A549 (cell line): ENCODE data around the gene FAM9C. TPM values are rescaled to one million over a fixed set of nuclear protein-coding genes. Genes with fewer than 3 reads are reported as not detected.

ENCODE experiments used
- ATAC-seq, 2 experiments: fragments of 200-7000 bp in 1 of 2; fragments of >200 bp in 1 of 2; cut with Nextera tagmentation in 1 of 2; cut with Tn5 transposase in 1 of 2; 3 replicates each; pipeline versions ENCODE4 v1.8.0 to v1.9.1; 2018 to 2020; ENCODE audit warnings: mild to moderate bottlenecking in 1 of 2, moderate library complexity in 1 of 2
- CTCF ChIA-PET: fragments of 300-600 bp; sonication (Branson Sonifier 250); formaldehyde crosslinking; extraction: SDS; loops from one replicate; lab custom pipeline; 2021; ENCODE audit warnings: antibody characterized with exemption, inconsistent platforms; lab: Yijun Ruan, JAX
- POLR2A ChIA-PET: fragments of 350-600 bp; formaldehyde crosslinking; extraction: SDS; loops from one replicate; lab custom pipeline; 2021; ENCODE audit warnings: antibody characterized with exemption, inconsistent platforms; lab: Yijun Ruan, JAX
- DNase-seq, 2 experiments: peaks; one replicate each; pipeline versions ENCODE4 v3.0.0 to v3.0.0-alpha.2; 2011 to 2016; ENCODE audit warnings: low read depth in 1 of 2, low spot score in 1 of 2
- FAIRE-seq: peaks from 2 replicates; lab custom pipeline; 2011; peaks lifted over from hg19 to GRCh38; lab: Jason Lieb, UNC
- H3K27ac ChIP-seq, 2 experiments: fragments of >200 bp; sonication (Bioruptor Twin); formaldehyde crosslinking; 3 replicates each; pipeline ENCODE4 v1.5.1; 2016 to 2017
- H3K4me1 ChIP-seq: fragments of >200 bp; sonication (Bioruptor Twin); formaldehyde crosslinking; 3 replicates; pipeline ENCODE4 v1.6.1; 2016
- H3K4me2 ChIP-seq: fragments of >200 bp; sonication (Bioruptor Twin); formaldehyde crosslinking; 3 replicates; pipeline ENCODE4 v1.6.1; 2016
- H3K4me3 ChIP-seq: fragments of >200 bp; sonication (Bioruptor Twin); formaldehyde crosslinking; 3 replicates; pipeline ENCODE4 v1.5.1; 2016
- H3K9me3 ChIP-seq: fragments of >200 bp; sonication (Bioruptor Twin); formaldehyde crosslinking; 3 replicates; pipeline ENCODE4 v1.6.1; 2016
- ATOH8 ChIP-seq: fragments of 250-450 bp; sonication (Bioruptor Pico); IDR thresholded peaks from 2 replicates; pipeline ENCODE4 v1.5.0; 2020; ENCODE audit warnings: low read depth, mild to moderate bottlenecking, moderate library complexity
- CBX2 ChIP-seq: fragments of 200-600 bp; sonication (generic); IDR thresholded peaks from 2 replicates; pipeline ENCODE4 v1.6.1; 2016; ENCODE audit warnings: low read depth, mild to moderate bottlenecking, borderline replicate concordance
- CBX8 ChIP-seq: fragments of 200-600 bp; sonication (generic); IDR thresholded peaks from 2 replicates; pipeline ENCODE4 v1.6.1; 2016
- CEBPB ChIP-seq, 2 experiments: fragments of >200 bp in 1 of 2; sonication (Bioruptor Twin) in 1 of 2; formaldehyde crosslinking in 1 of 2; IDR thresholded peaks; 2 replicates each; pipeline ENCODE4 v1.6.1; 2012 to 2016
- CHD2 ChIP-seq: fragments of 150-350 bp; IDR thresholded peaks from 2 replicates; pipeline ENCODE4 v1.6.1; 2014; ENCODE audit warnings: low read length; ENCODE audit not compliant: partially characterized antibody
- CTCF ChIP-seq: fragments of >200 bp; sonication (Bioruptor Twin); formaldehyde crosslinking; IDR thresholded peaks from 3 replicates; pipeline ENCODE4 v1.5.1; 2016
- EHF ChIP-seq: fragments of 250-450 bp; sonication (Bioruptor Pico); IDR thresholded peaks from 2 replicates; pipeline ENCODE4 v1.5.0; 2020; ENCODE audit warnings: mild to moderate bottlenecking
- EP300 ChIP-seq, 2 experiments: fragments of >200 bp; sonication (Bioruptor Twin); formaldehyde crosslinking; IDR thresholded peaks; 2 replicates in 1 of 2; 3 replicates in 1 of 2; pipeline ENCODE4 v1.6.1; 2016 to 2017
- FOSL2 ChIP-seq, 2 experiments: fragments of 450-650 bp in 1 of 2; fragments of >200 bp in 1 of 2; sonication (Bioruptor Twin) in 1 of 2; formaldehyde crosslinking; IDR thresholded peaks; 2 replicates each; pipeline versions ENCODE4 v1.5.0 to v1.6.1; 2016 to 2020; ENCODE audit warnings: mild to moderate bottlenecking in 1 of 2, moderate library complexity in 1 of 2
- HDAC2 ChIP-seq: fragments of 200-600 bp; sonication (generic); IDR thresholded peaks from 2 replicates; pipeline ENCODE4 v1.6.1; 2016
- HMGXB4 ChIP-seq: fragments of 250-450 bp; sonication (Bioruptor Pico); IDR thresholded peaks from 2 replicates; pipeline ENCODE4 v1.5.0; 2021; ENCODE audit warnings: mild to moderate bottlenecking, moderate library complexity, borderline replicate concordance
- HOXA7 ChIP-seq: fragments of 250-450 bp; sonication (Bioruptor Pico); IDR thresholded peaks from 2 replicates; pipeline ENCODE4 v1.5.0; 2020; ENCODE audit warnings: mild to moderate bottlenecking, moderate library complexity
- JUN ChIP-seq, 2 experiments: fragments of >200 bp; sonication (Bioruptor Twin); formaldehyde crosslinking; IDR thresholded peaks; 2 replicates in 1 of 2; 3 replicates in 1 of 2; pipeline ENCODE4 v1.6.1; 2016 to 2017
- JUNB ChIP-seq: fragments of >200 bp; sonication (Bioruptor Twin); formaldehyde crosslinking; IDR thresholded peaks from 2 replicates; pipeline ENCODE4 v1.6.1; 2016
- KDM1A ChIP-seq: fragments of 200-600 bp; sonication (generic); IDR thresholded peaks from 2 replicates; pipeline ENCODE4 v1.6.1; 2016; ENCODE audit warnings: low read depth, mild to moderate bottlenecking
- NPAS2 ChIP-seq: fragments of 250-450 bp; sonication (Bioruptor Pico); IDR thresholded peaks from 2 replicates; pipeline ENCODE4 v1.8.0; 2022; ENCODE audit warnings: mild to moderate bottlenecking, moderate library complexity, borderline replicate concordance
- NR3C1 ChIP-seq: fragments of >200 bp; sonication (Bioruptor Twin); formaldehyde crosslinking; IDR thresholded peaks from 3 replicates; pipeline ENCODE4 v1.6.1; 2017
- PBX3 ChIP-seq: IDR thresholded peaks from 2 replicates; pipeline ENCODE4 v1.6.1; 2012
- PHF8 ChIP-seq: fragments of 200-600 bp; sonication (generic); IDR thresholded peaks from 2 replicates; pipeline ENCODE4 v1.6.1; 2016; ENCODE audit warnings: low read depth, mild to moderate bottlenecking, antibody characterized with exemption, moderate library complexity, borderline replicate concordance
- POLR2AphosphoS2 ChIP-seq: conservative IDR thresholded peaks from 2 replicates; pipeline ENCODE4 v1.6.1; 2012; ENCODE audit warnings: low read length, improper control_type of control experiment, inconsistent platforms
- RCOR1 ChIP-seq: fragments of 150-350 bp; IDR thresholded peaks from 2 replicates; pipeline ENCODE4 v1.6.1; 2014; ENCODE audit warnings: antibody characterized with exemption, low read length, low read depth
- RFX5 ChIP-seq: fragments of 450-650 bp; IDR thresholded peaks from 2 replicates; pipeline ENCODE4 v1.7.1; 2014; ENCODE audit warnings: antibody characterized with exemption, mild to moderate bottlenecking, moderate library complexity
- RNF2 ChIP-seq: fragments of 200-600 bp; sonication (generic); IDR thresholded peaks from 2 replicates; pipeline ENCODE4 v1.6.1; 2016; ENCODE audit warnings: low read depth, mild to moderate bottlenecking, antibody characterized with exemption, moderate library complexity, borderline replicate concordance
- SREBF2 ChIP-seq: fragments of 450-650 bp; IDR thresholded peaks from 2 replicates; pipeline ENCODE4 v1.6.1; 2014; ENCODE audit warnings: mild to moderate bottlenecking, moderate library complexity
- TP53 ChIP-seq: fragments of 250-450 bp; sonication (Bioruptor Pico); IDR thresholded peaks from 2 replicates; pipeline ENCODE4 v1.5.0; 2021; ENCODE audit warnings: mild to moderate bottlenecking, moderate library complexity
- ZNF302 ChIP-seq: fragments of 250-450 bp; sonication (Bioruptor Pico); IDR thresholded peaks from 2 replicates; pipeline ENCODE4 v1.9.0; 2021; ENCODE audit warnings: inconsistent platforms, mild to moderate bottlenecking, moderate library complexity
- WGBS: methylation state at CpG from one replicate; pipeline ENCODE4 v1.1.6; 2017; ENCODE audit errors: missing lambda C conversion rate; 5-methylcytosine and 5-hydroxymethylcytosine counted together
- polyA plus RNA-seq, 4 experiments: library from polyadenylated mRNA; depleted of rRNA in 3 of 4; stranded (reverse); fragments of >200 nt; fragmentation: RNase III in 1 of 4; extraction: RNeasy Plus Mini Kit Qiagen cat#74134 plus additional on column Dnase treatment in 1 of 4; gene quantifications; 2 replicates in 3 of 4; 3 replicates in 1 of 4; pipeline ENCODE4 v1.2.3, GENCODE V29; 2011 to 2017

The FAM9C gene
- polyA plus RNA-seq, 2 of the 4 experiments (the other 2 are of a cell fraction) = 0.03 TPM; not detected in 1

- TF ChIP-seq NR3C1 = no peak
- no peak for TF ChIP-seq CBX2
- no peak for TF ChIP-seq NPAS2
- TF ChIP-seq JUN (IDR thresholded peaks at IDR 0.05) = no peak
- no peak for TF ChIP-seq FOSL2 (IDR thresholded peaks at IDR 0.05)
- TF ChIP-seq FOSL2 (CRISPR knock-in tag; IDR thresholded peaks at IDR 0.05) = no peak
- TF ChIP-seq HMGXB4 (CRISPR knock-in tag) = no peak
- no peak for TF ChIP-seq CTCF
- no peak for TF ChIP-seq CBX8
- no peak for TF ChIP-seq RFX5
- no peak for TF ChIP-seq POLR2AphosphoS2
- TF ChIP-seq, all 56 proteins: peak for 0
- Histone ChIP-seq H3K4me1 (peaks cover 17% of the 10 kb centered on the region), H3K27ac (peak overlapping the region in 1 of 2 experiments; percentile 14; a peak in 1 of 6 replicates), H3K4me2 (no peak overlapping the region), H3K9me3 (peaks cover 2% of the 10 kb centered on the region; the same call in 1 of the 3 replicates), H3K4me3 (no peak overlapping the region)
- ChIA-PET CTCF (interaction anchor here (0.9 kb wide), 1 partner anchor 23 kb away, joined by 3 read pairs; no protein-coding TSS in a partner anchor), POLR2A (no interaction called here)
- no peak for ATAC-seq
- no peak for FAIRE-seq
- DNase-seq = no peak
Measured at GRCh38 chrX:13053171-13053570, 8.8 kb upstream of the FAM9C start.

GRCh38 chrX:13051529-13052172 lies 7.2 kb upstream of the FAM9C start:
- DNase-seq = no peak
- ChIA-PET CTCF (no interaction called here), POLR2A (no interaction called here)
- no peak for ATAC-seq
- Histone ChIP-seq H3K4me3 (no peak overlapping the region), H3K4me1 (peaks cover 25% of the 10 kb centered on the region)
- no peak for TF ChIP-seq PBX3
- no peak for TF ChIP-seq KDM1A
- TF ChIP-seq JUNB = no peak
- no peak for TF ChIP-seq CHD2
- no peak for TF ChIP-seq HOXA7
- no peak for TF ChIP-seq RNF2
- no peak for TF ChIP-seq EHF (CRISPR knock-in tag)
- no peak for TF ChIP-seq CEBPB (IDR thresholded peaks at IDR 0.05)
- TF ChIP-seq EP300 (IDR thresholded peaks at IDR 0.05) = no peak
- no peak for TF ChIP-seq RFX5
- no peak for TF ChIP-seq SREBF2
- no peak for TF ChIP-seq TP53 (CRISPR knock-in tag)
- no peak for TF ChIP-seq HDAC2
- no peak for TF ChIP-seq ZNF302
- no peak for TF ChIP-seq ATOH8 (CRISPR knock-in tag)
- no peak for TF ChIP-seq PHF8
- TF ChIP-seq RCOR1 = no peak
- TF ChIP-seq, all 56 proteins: peak for 0
- no peak for FAIRE-seq
- H3K27ac ChIP-seq = peak overlapping the region in 1 of 2 experiments; percentile 57; a peak in 3 of 6 replicates
- H3K4me2 ChIP-seq = no peak overlapping the region
- WGBS = 69% methylated on average over 4 of the region's 4 CpGs
- H3K9me3 ChIP-seq = no peaks in the 10 kb centered on the region
